Right cardiac atrium (tissue), 5 donors: ENCODE data around the gene ABCF2. TPM values are rescaled to one million over a fixed set of nuclear protein-coding genes. Genes with fewer than 3 reads are reported as not detected.

ENCODE experiments used
- ATAC-seq, 2 donors: fragments of 200-7000 bp; cut with Tn5 transposase; one replicate each; pipeline versions ENCODE4 v1.8.0 to v1.9.1; 2020; ENCODE audit warnings: moderate library complexity in 2 of 2, mild to moderate bottlenecking in 1 of 2
- DNase-seq, 3 donors: peaks; one replicate each; pipeline ENCODE4 v3.0.0-alpha.2; 2020
- H3K27ac ChIP-seq: one replicate; pipeline ENCODE4 v1.5.1; 2013; ENCODE audit warnings: mild to moderate bottlenecking, low read length, control low read depth, moderate library complexity
- H3K27me3 ChIP-seq: one replicate; pipeline ENCODE4 v1.6.1; 2013; ENCODE audit not compliant: control insufficient read depth, insufficient read depth
- H3K4me1 ChIP-seq: one replicate; pipeline ENCODE4 v1.6.1; 2013; ENCODE audit warnings: low read length; ENCODE audit not compliant: control insufficient read depth, insufficient read depth
- H3K4me3 ChIP-seq: one replicate; pipeline ENCODE4 v1.5.1; 2013; ENCODE audit warnings: low read length, control low read depth
- H3K9me3 ChIP-seq: one replicate; pipeline ENCODE4 v1.6.1; 2013; ENCODE audit warnings: low read length; ENCODE audit not compliant: control insufficient read depth
- WGBS: extraction: QIAGEN DNeasy Blood & Tissue Kit; methylation state at CpG from one replicate; pipeline ENCODE4 v1.1.7; 2013; 5-methylcytosine and 5-hydroxymethylcytosine counted together
- intact Hi-C, 4 donors: fragments of 100-400 bp; cut with DNase I; formaldehyde crosslinking; loops; one replicate each; pipeline versions ENCODE4 v1.11.0 to v1.14.0; 2022 to 2023
- polyA plus RNA-seq: library from polyadenylated mRNA; stranded (reverse); fragments of 200-250 nt; gene quantifications from one replicate; pipeline ENCODE4 v1.2.3, GENCODE V29; 2013
- total RNA-seq, 4 donors: library from RNA; stranded (reverse); fragmentation: NEBNext Ultra II Directional; extraction: Animal tissue kit (Norgen Biotek cat#: 25700); gene quantifications; one replicate each; pipeline ENCODE4 v1.2.1, GENCODE V29; 2021
- donor health status: healthy with polysubstance abuse.
- donor health status: DM: no; HTN: yes; CAD: no.
- donor health status: DM: no; HTN: no; CAD: no.
- donor health status: DM: no; HTN: yes; CAD: no; lungs with severe emphysema.
- donor health status: DM: yes; HTN: yes; CAD: no.

The ABCF2 gene
- total and polyA plus RNA-seq, 5 donors: 17.8 to 34.5 (median 25.6) TPM

DNA sequence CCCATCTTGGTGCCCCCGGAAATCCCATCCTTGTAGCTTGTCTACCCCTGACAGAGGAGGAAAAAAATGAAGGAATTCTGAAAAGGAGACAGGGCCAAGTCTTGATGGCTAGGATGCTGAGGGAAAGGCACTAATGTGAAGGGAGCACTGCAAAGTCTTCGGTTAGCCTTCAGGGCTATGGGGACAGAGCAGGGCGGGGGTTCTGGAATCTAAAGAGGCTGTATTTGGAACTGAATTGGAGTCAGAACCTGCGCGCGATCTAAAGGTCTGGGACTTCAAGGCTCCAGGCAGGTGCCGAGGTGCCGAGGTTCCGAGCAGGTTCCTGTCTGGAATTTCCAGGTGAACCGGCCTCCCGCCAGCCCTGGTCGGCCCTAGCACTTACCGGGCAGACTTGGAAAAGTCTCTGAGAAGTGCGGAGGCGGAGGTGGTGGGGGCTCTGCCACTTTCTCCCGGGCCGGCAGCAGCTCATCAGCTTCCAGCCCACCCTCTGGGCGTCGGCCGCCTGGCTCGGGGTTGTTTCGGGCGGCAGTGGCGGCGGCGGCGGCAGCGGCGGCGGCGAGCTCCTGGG is 60.3 kb downstream of the ABCF2 start:
- intact Hi-C loops: no loop called here
- H3K27ac ChIP-seq: no peak overlapping the region
- peak overlapping the region; percentile 79 for H3K4me3 ChIP-seq
- ATAC-seq (no peak), DNase-seq (peak in 1 of 3 donors; percentile 38)
- no peaks in the 10 kb centered on the region for H3K9me3 ChIP-seq
- no peaks in the 10 kb centered on the region for H3K27me3 ChIP-seq
- H3K4me1 ChIP-seq: peaks cover 3% of the 10 kb centered on the region
- 15% methylated on average over 31 of the region's 31 CpGs for WGBS

Other genes with a start within 250 kb of the ABCF2 start
- gene KCNH2, start 248.9 kb downstream of the ABCF2 start, total RNA-seq: 100 to 1,000 TPM; 113 to 163 (median 126) TPM
- 132 TPM for gene KCNH2, start 248.9 kb downstream of the ABCF2 start, polyA plus RNA-seq
- 10 to 100 TPM; 20.5 to 80.4 (median 24.7) TPM for gene NOS3, start 236.2 kb downstream of the ABCF2 start, total RNA-seq
- 13.5 TPM for gene NOS3, start 236.2 kb downstream of the ABCF2 start, polyA plus RNA-seq
- under 1 TPM in 2 of 4 donors, not detected in 2; 0.18 to 0.23 TPM for gene ATG9B, start 202.7 kb downstream of the ABCF2 start, total RNA-seq
- 0.43 TPM for gene ATG9B, start 202.7 kb downstream of the ABCF2 start, polyA plus RNA-seq
- 10 to 100 TPM; 20.9 to 24.5 (median 23.4) TPM for gene ABCB8, start 198.8 kb downstream of the ABCF2 start, total RNA-seq
- 19.6 TPM for gene ABCB8, start 198.8 kb downstream of the ABCF2 start, polyA plus RNA-seq
- 1 to 10 TPM; 4.0 to 6.5 (median 5.0) TPM for gene ASIC3, start 178.7 kb downstream of the ABCF2 start, total RNA-seq
- 5.3 TPM for gene ASIC3, start 178.7 kb downstream of the ABCF2 start, polyA plus RNA-seq
- 10 to 100 TPM in 1 of 4 donors, 1 to 10 TPM in 3; 6.2 to 11.2 (median 7.4) TPM for gene CDK5, start 169.3 kb downstream of the ABCF2 start, total RNA-seq
- gene CDK5, start 169.3 kb downstream of the ABCF2 start, polyA plus RNA-seq: 6.5 TPM
- 100 to 1,000 TPM in 2 of 4 donors, 10 to 100 TPM in 2; 83.5 to 120 (median 96.5) TPM for gene SLC4A2, start 167.6 kb downstream of the ABCF2 start, total RNA-seq
- 61.7 TPM for gene SLC4A2, start 167.6 kb downstream of the ABCF2 start, polyA plus RNA-seq
- gene FASTK, start 146.4 kb downstream of the ABCF2 start, total RNA-seq: 10 to 100 TPM; 64.1 to 82.0 (median 68.9) TPM
- 133 TPM for gene FASTK, start 146.4 kb downstream of the ABCF2 start, polyA plus RNA-seq
- gene TMUB1, start 143.7 kb downstream of the ABCF2 start, total RNA-seq: 10 to 100 TPM; 28.5 to 36.5 (median 35.8) TPM
- gene TMUB1, start 143.7 kb downstream of the ABCF2 start, polyA plus RNA-seq: 55.2 TPM
- 10 to 100 TPM; 58.3 to 78.8 (median 67.6) TPM for gene AGAP3, start 140.7 kb downstream of the ABCF2 start, total RNA-seq
- 61.4 TPM for gene AGAP3, start 140.7 kb downstream of the ABCF2 start, polyA plus RNA-seq
- 1 to 10 TPM in 1 of 4 donors, under 1 TPM in 1, not detected in 2; 0.40 to 1.0 TPM for gene GBX1, start 59.5 kb downstream of the ABCF2 start, total RNA-seq
- gene GBX1, start 59.5 kb downstream of the ABCF2 start, polyA plus RNA-seq: 0.14 TPM
- 10 to 100 TPM in 3 of 4 donors, 1 to 10 TPM in 1; 4.5 to 21.0 (median 14.0) TPM for gene ASB10, start 40.0 kb downstream of the ABCF2 start, total RNA-seq
- gene ASB10, start 40.0 kb downstream of the ABCF2 start, polyA plus RNA-seq: 14.3 TPM
- gene H2BK1, start 16.7 kb downstream of the ABCF2 start, total RNA-seq: not detected
- gene H2BK1, start 16.7 kb downstream of the ABCF2 start, polyA plus RNA-seq: not detected
- gene CHPF2, start 5.3 kb upstream of the ABCF2 start, total RNA-seq: 10 to 100 TPM; 22.2 to 35.3 (median 27.0) TPM
- gene CHPF2, start 5.3 kb upstream of the ABCF2 start, polyA plus RNA-seq: 15.5 TPM
- 100 to 1,000 TPM; 149 to 291 (median 238) TPM for gene SMARCD3, start 21.5 kb upstream of the ABCF2 start, total RNA-seq
- 141 TPM for gene SMARCD3, start 21.5 kb upstream of the ABCF2 start, polyA plus RNA-seq
- 10 to 100 TPM; 33.3 to 42.4 (median 38.6) TPM for gene NUB1, start 114.6 kb upstream of the ABCF2 start, total RNA-seq
- 24.1 TPM for gene NUB1, start 114.6 kb upstream of the ABCF2 start, polyA plus RNA-seq
- under 1 TPM; 0.17 to 0.47 (median 0.17) TPM for gene WDR86, start 182.8 kb upstream of the ABCF2 start, total RNA-seq
- 0.34 TPM for gene WDR86, start 182.8 kb upstream of the ABCF2 start, polyA plus RNA-seq
- under 1 TPM in 1 of 4 donors, not detected in 3; 0.11 TPM for gene CRYGN, start 212.9 kb upstream of the ABCF2 start, total RNA-seq
- 0.07 TPM for gene CRYGN, start 212.9 kb upstream of the ABCF2 start, polyA plus RNA-seq